HG03066 (cell line): ENCODE measurements around the gene SEC62.
"Not testable (repeated sequence)": the region's sequence is repeated elsewhere in the genome, so short reads cannot be mapped to it uniquely, and the experiment has no call there.

Experiments
- ATAC-seq: cut with Tn5 transposase; IDR thresholded peaks from one replicate; pipeline ENCODE4 v1.9.1; 2021; ENCODE audit warnings: low read depth; ENCODE audit not compliant: unreplicated experiment

The SEC62 gene

GRCh38 chr3:170012683-170013400, 46.2 kb downstream of the SEC62 start:
- ATAC-seq = no peak

GRCh38 chr3:170016057-170016456, 49.5 kb downstream of the SEC62 start:
- ATAC-seq = no peak

- not testable (repeated sequence) for ATAC-seq
Measured at GRCh38 chr3:170019306-170019705, 52.7 kb downstream of the SEC62 start.

GRCh38 chr3:170021083-170021482, 54.5 kb downstream of the SEC62 start:
- no peak for ATAC-seq

- no peak for ATAC-seq
Measured at GRCh38 chr3:170022336-170022735, 55.7 kb downstream of the SEC62 start.

GRCh38 chr3:170023165-170023564, 56.6 kb downstream of the SEC62 start:
- no peak for ATAC-seq

- ATAC-seq = no peak
Measured at GRCh38 chr3:170024581-170024980, 58.0 kb downstream of the SEC62 start.

GRCh38 chr3:170027233-170028102, 60.9 kb downstream of the SEC62 start:
- no peak for ATAC-seq

- no peak for ATAC-seq
Measured at GRCh38 chr3:170033489-170033888, 66.9 kb downstream of the SEC62 start.

- ATAC-seq = peak; percentile 84
Measured at GRCh38 chr3:170037463-170038433, 71.1 kb downstream of the SEC62 start, which contains the start of gene GPR160. Gene GPR160, plus strand, starts transcription at chr3:170037995. Its CDS starts 45,978 bp downstream, at chr3:170083973.

- ATAC-seq = peak; percentile 9
Measured at GRCh38 chr3:170038434-170039110, 72.0 kb downstream of the SEC62 start.

GRCh38 chr3:170040418-170040817, 73.8 kb downstream of the SEC62 start:
- ATAC-seq = no peak

- no peak for ATAC-seq
Measured at GRCh38 chr3:170043506-170043905, 76.9 kb downstream of the SEC62 start.

GRCh38 chr3:170044271-170044670, 77.7 kb downstream of the SEC62 start:
- ATAC-seq = no peak

- peak; percentile 78 for ATAC-seq
Measured at GRCh38 chr3:170044795-170045244, 78.2 kb downstream of the SEC62 start.

- ATAC-seq = no peak
Measured at GRCh38 chr3:170046269-170047132, 79.9 kb downstream of the SEC62 start.

- no peak for ATAC-seq
Measured at GRCh38 chr3:170047133-170047404, 80.5 kb downstream of the SEC62 start.
